Neural progenitor cell (in vitro differentiated cells): ENCODE measurements around the gene INHBE. TPM values are rescaled to one million over a fixed set of nuclear protein-coding genes. Genes with fewer than 3 reads are reported as not detected.

Source experiments
- DNase-seq: peaks from one replicate; pipeline ENCODE4 v3.0.0-alpha.2; 2016; ENCODE audit warnings: low spot score
- H2AFZ ChIP-seq: fragments of 200-600 bp; sonication (generic); replicated peaks from 2 replicates; pipeline ENCODE4 v1.6.1; 2016; ENCODE audit warnings: antibody characterized with exemption
- H3F3A ChIP-seq: fragments of 200-600 bp; sonication (generic); 2 replicates; pipeline ENCODE4 v1.6.1; 2016; ENCODE audit warnings: antibody characterized with exemption, low read depth
- H3K27ac ChIP-seq: fragments of 200-600 bp; sonication (generic); 2 replicates; pipeline ENCODE4 v1.5.1; 2016; ENCODE audit warnings: mild to moderate bottlenecking
- H3K27me3 ChIP-seq: fragments of 200-600 bp; sonication (generic); 2 replicates; pipeline ENCODE4 v1.6.1; 2016; ENCODE audit warnings: mild to moderate bottlenecking, moderate library complexity
- H3K36me3 ChIP-seq: fragments of 200-600 bp; sonication (generic); 2 replicates; pipeline ENCODE4 v1.5.1; 2016
- H3K4me1 ChIP-seq: fragments of 200-600 bp; sonication (generic); 2 replicates; pipeline ENCODE4 v1.6.1; 2016; ENCODE audit warnings: mixed run types
- H3K4me2 ChIP-seq: fragments of 200-600 bp; sonication (generic); 2 replicates; pipeline ENCODE4 v1.6.1; 2016
- H3K4me3 ChIP-seq: fragments of 200-600 bp; sonication (generic); 2 replicates; pipeline ENCODE4 v1.5.1; 2016
- H3K79me2 ChIP-seq: fragments of 200-600 bp; sonication (generic); 2 replicates; pipeline ENCODE4 v1.6.1; 2016; ENCODE audit warnings: low read depth
- H3K9ac ChIP-seq: fragments of 200-600 bp; sonication (generic); 2 replicates; pipeline ENCODE4 v1.6.1; 2016
- H3K9me3 ChIP-seq: fragments of 200-600 bp; sonication (generic); 2 replicates; pipeline ENCODE4 v1.5.1; 2016; ENCODE audit warnings: low read depth
- H4K20me1 ChIP-seq: fragments of 200-600 bp; sonication (generic); 2 replicates; pipeline ENCODE4 v1.6.1; 2016; ENCODE audit warnings: low read depth
- H3K27ac Mint-ChIP-seq: 3 replicates; pipeline ENCODE4 v1.8.0; 2021; ENCODE audit warnings: mixed read lengths
- H3K27me3 Mint-ChIP-seq: 2 replicates; pipeline ENCODE4 v1.8.0; 2022; ENCODE audit warnings: low read depth, mild to moderate bottlenecking, inconsistent platforms, moderate library complexity, mixed read lengths; ENCODE audit not compliant: insufficient read depth
- H3K36me3 Mint-ChIP-seq: 3 replicates; pipeline ENCODE4 v1.8.0; 2021; ENCODE audit warnings: mixed read lengths
- H3K4me1 Mint-ChIP-seq: 3 replicates; pipeline ENCODE4 v1.8.0; 2021; ENCODE audit warnings: mixed read lengths
- H3K4me3 Mint-ChIP-seq: 3 replicates; pipeline ENCODE4 v1.8.0; 2021; ENCODE audit warnings: mild to moderate bottlenecking, moderate library complexity, mixed read lengths
- H3K9me3 Mint-ChIP-seq: 3 replicates; pipeline ENCODE4 v1.8.0; 2020; ENCODE audit warnings: mixed read lengths
- EZH2 ChIP-seq: fragments of 200-600 bp; sonication (generic); IDR thresholded peaks from 2 replicates; pipeline ENCODE4 v1.6.1; 2017; ENCODE audit warnings: antibody characterized with exemption, mild to moderate bottlenecking, moderate library complexity
- EZH2phosphoT487 ChIP-seq: fragments of 200-600 bp; sonication (generic); IDR thresholded peaks from 2 replicates; pipeline ENCODE4 v1.6.1; 2017; ENCODE audit warnings: antibody characterized with exemption
- total RNA-seq: library from RNA; depleted of rRNA; stranded (reverse); fragments of >200 nt; gene quantifications from 2 replicates; pipeline ENCODE4 v1.2.3, GENCODE V29; 2015; ENCODE audit warnings: low replicate concordance
- TF ChIP-seq, protein P1 (sequence below): fragments of 200-600 bp; sonication (generic); IDR thresholded peaks from 2 replicates; pipeline ENCODE4 v1.5.1; 2017; ENCODE audit warnings: antibody characterized with exemption, mild to moderate bottlenecking

INHBE gene
- total RNA-seq, 1 donor from 2014 or later: not detected

DNA sequence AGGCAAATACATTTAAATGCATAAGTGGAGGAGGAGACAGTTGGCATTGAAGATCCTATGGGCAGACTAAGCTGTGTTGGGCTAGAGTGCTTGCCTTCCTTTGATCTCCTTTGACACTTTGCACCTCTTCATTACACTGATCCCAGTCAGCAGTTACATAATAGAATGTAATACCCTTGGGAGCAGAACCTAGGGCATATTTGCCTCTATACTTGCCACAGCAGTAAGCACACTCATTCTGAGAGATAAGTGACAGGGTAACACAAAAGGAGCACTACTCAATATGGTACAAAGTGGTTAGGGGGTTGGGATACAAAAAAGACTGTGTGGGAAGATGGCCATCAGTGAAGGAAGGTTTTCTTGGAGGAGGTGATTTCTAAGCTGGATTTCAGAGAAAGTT is 41.7 kb downstream of the INHBE start:
- H3K4me1 Mint-ChIP-seq: no peaks in the 10 kb centered on the region
- Histone ChIP-seq H3K4me1 (no peaks in the 10 kb centered on the region), H3K27me3 (no peaks in the 10 kb centered on the region), H4K20me1 (no peaks in the 10 kb centered on the region), H2AFZ (no peak overlapping the region), H3K4me2 (no peak overlapping the region), H3K27ac (no peak overlapping the region), H3K9ac (no peak overlapping the region), H3K9me3 (no peaks in the 10 kb centered on the region), H3F3A (peaks cover 12% of the 10 kb centered on the region), H3K4me3 (no peak overlapping the region), H3K79me2 (no peaks in the 10 kb centered on the region), H3K36me3 (peaks cover 14% of the 10 kb centered on the region)
- H3K9me3 Mint-ChIP-seq: no peaks in the 10 kb centered on the region
- H3K36me3 Mint-ChIP-seq: peaks cover 44% of the 10 kb centered on the region
- no peak overlapping the region for H3K27ac Mint-ChIP-seq
- H3K4me3 Mint-ChIP-seq: no peak overlapping the region
- TF ChIP-seq EZH2: no peak
- TF ChIP-seq, protein P1, sequence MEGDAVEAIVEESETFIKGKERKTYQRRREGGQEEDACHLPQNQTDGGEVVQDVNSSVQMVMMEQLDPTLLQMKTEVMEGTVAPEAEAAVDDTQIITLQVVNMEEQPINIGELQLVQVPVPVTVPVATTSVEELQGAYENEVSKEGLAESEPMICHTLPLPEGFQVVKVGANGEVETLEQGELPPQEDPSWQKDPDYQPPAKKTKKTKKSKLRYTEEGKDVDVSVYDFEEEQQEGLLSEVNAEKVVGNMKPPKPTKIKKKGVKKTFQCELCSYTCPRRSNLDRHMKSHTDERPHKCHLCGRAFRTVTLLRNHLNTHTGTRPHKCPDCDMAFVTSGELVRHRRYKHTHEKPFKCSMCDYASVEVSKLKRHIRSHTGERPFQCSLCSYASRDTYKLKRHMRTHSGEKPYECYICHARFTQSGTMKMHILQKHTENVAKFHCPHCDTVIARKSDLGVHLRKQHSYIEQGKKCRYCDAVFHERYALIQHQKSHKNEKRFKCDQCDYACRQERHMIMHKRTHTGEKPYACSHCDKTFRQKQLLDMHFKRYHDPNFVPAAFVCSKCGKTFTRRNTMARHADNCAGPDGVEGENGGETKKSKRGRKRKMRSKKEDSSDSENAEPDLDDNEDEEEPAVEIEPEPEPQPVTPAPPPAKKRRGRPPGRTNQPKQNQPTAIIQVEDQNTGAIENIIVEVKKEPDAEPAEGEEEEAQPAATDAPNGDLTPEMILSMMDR: no peak
- TF ChIP-seq EZH2phosphoT487: no peak
- DNase-seq: no peak
- peaks cover 4% of the 10 kb centered on the region for H3K27me3 Mint-ChIP-seq

DNA sequence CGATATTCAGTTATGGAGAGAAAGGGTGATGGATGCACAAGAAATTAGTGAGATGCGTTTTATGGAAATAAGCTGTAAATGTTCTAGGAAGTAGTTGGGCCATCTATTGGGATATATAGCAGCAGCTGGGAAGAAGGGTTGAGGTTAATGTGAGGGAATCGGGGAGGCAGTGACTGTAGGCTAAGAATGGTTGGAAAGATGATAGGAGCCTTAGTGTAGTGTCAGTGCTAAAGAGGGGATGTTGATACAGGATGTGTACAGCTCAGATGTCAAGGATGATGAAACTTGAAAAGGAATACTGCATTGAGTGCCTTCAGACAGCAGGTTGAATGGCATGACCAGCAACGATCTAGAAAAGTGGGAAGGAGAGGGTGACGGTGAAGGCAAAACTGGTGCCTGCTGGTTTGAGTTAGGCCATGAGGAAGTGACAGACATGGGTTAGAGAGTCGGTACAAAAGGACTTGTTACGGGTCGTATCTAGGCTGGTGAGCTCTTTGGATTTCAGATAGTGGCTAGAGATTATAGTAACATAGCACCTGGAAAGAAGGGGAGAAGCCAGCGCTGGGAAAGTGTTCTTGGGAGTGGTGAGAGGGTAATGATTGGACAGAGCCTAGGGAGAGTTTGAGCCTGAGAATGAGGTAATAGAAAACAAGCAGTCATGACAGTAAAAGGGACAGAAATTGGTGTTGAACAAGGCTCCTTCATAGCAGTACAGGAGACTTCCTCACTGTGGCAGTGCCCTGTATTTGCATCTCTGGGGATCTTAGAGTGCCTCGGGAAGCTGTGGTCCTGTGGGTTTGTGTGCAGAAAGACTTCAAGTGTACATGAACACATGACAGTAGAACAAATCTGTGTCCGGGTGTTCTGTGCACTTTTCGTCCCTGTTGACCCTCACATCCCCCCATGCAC is 42.4 kb downstream of the INHBE start:
- H2AFZ ChIP-seq: no peak overlapping the region
- Mint-ChIP-seq H3K27ac (no peak overlapping the region), H3K4me1 (no peaks in the 10 kb centered on the region), H3K9me3 (no peaks in the 10 kb centered on the region), H3K27me3 (peaks cover 4% of the 10 kb centered on the region), H3K36me3 (peaks cover 48% of the 10 kb centered on the region), H3K4me3 (no peak overlapping the region)
- no peaks in the 10 kb centered on the region for H3K79me2 ChIP-seq
- no peak for DNase-seq
- TF ChIP-seq EZH2phosphoT487 (no peak), EZH2 (no peak)
- TF ChIP-seq, protein P1: no peak
- H3K36me3 ChIP-seq: peaks cover 17% of the 10 kb centered on the region
- no peak overlapping the region for H3K4me2 ChIP-seq
- no peak overlapping the region for H3K27ac ChIP-seq
- H3K4me3 ChIP-seq: no peak overlapping the region
- H4K20me1 ChIP-seq: no peaks in the 10 kb centered on the region
- no peaks in the 10 kb centered on the region for H3K27me3 ChIP-seq
- H3F3A ChIP-seq: peaks cover 7% of the 10 kb centered on the region
- H3K9ac ChIP-seq: no peak overlapping the region
- H3K4me1 ChIP-seq: no peaks in the 10 kb centered on the region
- H3K9me3 ChIP-seq: no peaks in the 10 kb centered on the region

DNA sequence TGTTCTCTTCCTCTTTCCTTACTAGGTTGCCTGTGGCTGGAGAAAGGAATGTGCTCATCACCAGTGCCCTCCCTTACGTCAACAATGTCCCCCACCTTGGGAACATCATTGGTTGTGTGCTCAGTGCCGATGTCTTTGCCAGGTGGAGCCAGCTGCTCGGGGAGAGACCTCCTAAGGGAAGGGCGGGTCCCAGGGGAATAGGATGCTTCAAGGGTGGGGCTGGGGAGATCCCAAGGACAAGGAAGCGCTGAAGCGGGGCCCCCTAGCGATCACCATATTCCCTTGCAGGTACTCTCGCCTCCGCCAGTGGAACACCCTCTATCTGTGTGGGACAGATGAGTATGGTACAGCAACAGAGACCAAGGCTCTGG is 43.0 kb downstream of the INHBE start:
- H3K27ac ChIP-seq: no peak overlapping the region
- peaks cover under 1% of the 10 kb centered on the region for H3F3A ChIP-seq
- no peak overlapping the region for H3K9ac ChIP-seq
- no peak overlapping the region for H2AFZ ChIP-seq
- H3K79me2 ChIP-seq: no peaks in the 10 kb centered on the region
- no peak overlapping the region for H3K27ac Mint-ChIP-seq
- H4K20me1 ChIP-seq: no peaks in the 10 kb centered on the region
- no peak for DNase-seq
- no peak overlapping the region for H3K4me3 Mint-ChIP-seq
- H3K27me3 ChIP-seq: no peaks in the 10 kb centered on the region
- H3K4me1 ChIP-seq: no peaks in the 10 kb centered on the region
- peaks cover 45% of the 10 kb centered on the region for H3K36me3 Mint-ChIP-seq
- H3K27me3 Mint-ChIP-seq: peaks cover 4% of the 10 kb centered on the region
- H3K4me3 ChIP-seq: no peak overlapping the region
- peaks cover 17% of the 10 kb centered on the region for H3K36me3 ChIP-seq
- no peak overlapping the region for H3K4me2 ChIP-seq
- H3K9me3 Mint-ChIP-seq: no peaks in the 10 kb centered on the region
- H3K9me3 ChIP-seq: no peaks in the 10 kb centered on the region
- TF ChIP-seq, protein P1: peak; percentile 13
- TF ChIP-seq EZH2: no peak
- H3K4me1 Mint-ChIP-seq: no peaks in the 10 kb centered on the region
